IMR-90 (cell line): ENCODE data around the gene ZNF587. TPM values are rescaled to one million over a fixed set of nuclear protein-coding genes. Genes with fewer than 3 reads are reported as not detected.
"Not testable (repeated sequence)": the region's sequence is repeated elsewhere in the genome, so short reads cannot be mapped to it uniquely, and the experiment has no call there.

Source experiments
- ATAC-seq: fragments of 200-7000 bp; cut with Tn5 transposase; 2 replicates; pipeline ENCODE4 v1.9.1; 2020; ENCODE audit warnings: low read depth, mild to moderate bottlenecking, moderate library complexity
- BruUV-seq: library from RNA; stranded (reverse); fragments of 400-500 nt; replicated peaks from 2 replicates; lab custom pipeline; 2021; lab: Mats Ljungman, UMichigan
- CTCF ChIA-PET: fragments of 300-600 bp; formaldehyde crosslinking; extraction: SDS; loops from one replicate; lab custom pipeline; 2021; ENCODE audit warnings: antibody characterized with exemption; lab: Yijun Ruan, JAX
- POLR2A ChIA-PET: fragments of 300-600 bp; sonication (Branson Sonifier 250); formaldehyde crosslinking; loops from one replicate; lab custom pipeline; 2022; ENCODE audit warnings: antibody characterized with exemption; ENCODE audit not compliant: unreplicated experiment; lab: Charles Lee
- DNase-seq: peaks from one replicate; pipeline ENCODE4 v3.0.0; 2013
- H2AFZ ChIP-seq: replicated peaks from 2 replicates; pipeline ENCODE3; 2013; ENCODE audit warnings: low read length, mild to moderate bottlenecking; ENCODE audit not compliant: poor library complexity
- H2AK5ac ChIP-seq: 2 replicates; pipeline ENCODE4 v1.6.1; 2013; ENCODE audit warnings: low read depth, low read length, inconsistent platforms
- H2AK9ac ChIP-seq: replicated peaks from 2 replicates; pipeline ENCODE3; 2013; ENCODE audit warnings: mild to moderate bottlenecking, low read depth, low read length, moderate library complexity; ENCODE audit not compliant: poor library complexity
- H2BK120ac ChIP-seq: 2 replicates; pipeline ENCODE4 v1.6.1; 2013; ENCODE audit warnings: low read depth, low read length, inconsistent platforms
- H2BK15ac ChIP-seq: 3 replicates; pipeline ENCODE4 v1.6.1; 2013; ENCODE audit warnings: low read depth, low read length, inconsistent platforms
- H2BK20ac ChIP-seq: 2 replicates; pipeline ENCODE4 v1.6.1; 2013; ENCODE audit warnings: low read depth, mild to moderate bottlenecking, inconsistent platforms, low read length, moderate library complexity
- H2BK5ac ChIP-seq: 2 replicates; pipeline ENCODE4 v1.6.1; 2013; ENCODE audit warnings: mild to moderate bottlenecking, low read depth, low read length, inconsistent platforms; ENCODE audit not compliant: poor library complexity, severe bottlenecking
- H3K14ac ChIP-seq: replicated peaks from 2 replicates; pipeline ENCODE4 v1.6.1; 2013; ENCODE audit warnings: low read depth, low read length, inconsistent platforms
- H3K18ac ChIP-seq: 2 replicates; pipeline ENCODE4 v1.6.1; 2013; ENCODE audit warnings: low read depth, low read length, control low read depth
- H3K23ac ChIP-seq: 2 replicates; pipeline ENCODE4 v1.6.1; 2013; ENCODE audit warnings: low read depth, low read length, inconsistent platforms
- H3K27ac ChIP-seq: 2 replicates; pipeline ENCODE4 v1.5.1; 2013; ENCODE audit warnings: mild to moderate bottlenecking, control low read depth, low read length; ENCODE audit not compliant: insufficient read depth
- H3K27me3 ChIP-seq: 2 replicates; pipeline ENCODE4 v1.6.1; 2013; ENCODE audit warnings: low read length; ENCODE audit not compliant: control insufficient read depth, insufficient read depth
- H3K36me3 ChIP-seq: 2 replicates; pipeline ENCODE4 v1.6.1; 2013; ENCODE audit warnings: low read length, mixed read lengths; ENCODE audit not compliant: control insufficient read depth, insufficient read depth
- H3K4ac ChIP-seq: 2 replicates; pipeline ENCODE4 v1.6.1; 2013; ENCODE audit warnings: low read depth, low read length, inconsistent platforms
- H3K4me1 ChIP-seq: 2 replicates; pipeline ENCODE4 v1.6.1; 2013; ENCODE audit warnings: low read length, mixed read lengths; ENCODE audit not compliant: control insufficient read depth, insufficient read depth
- H3K4me2 ChIP-seq: 2 replicates; pipeline ENCODE4 v1.6.1; 2013; ENCODE audit warnings: low read depth, mild to moderate bottlenecking, control low read depth, low read length, moderate library complexity
- H3K4me3 ChIP-seq: 2 replicates; pipeline ENCODE4 v1.5.1; 2013; ENCODE audit warnings: low read depth, mild to moderate bottlenecking, control low read depth, low read length, moderate library complexity; ENCODE audit not compliant: insufficient read depth
- H3K56ac ChIP-seq: 2 replicates; pipeline ENCODE4 v1.6.1; 2013; ENCODE audit warnings: low read length, inconsistent platforms; ENCODE audit not compliant: insufficient read depth; ENCODE audit errors: extremely low read depth
- H3K79me1 ChIP-seq, 2 experiments: 2 replicates each; pipeline ENCODE4 v1.6.1; 2013; ENCODE audit warnings: low read length in 2 of 2, inconsistent platforms in 1 of 2, low read depth in 1 of 2
- H3K9ac ChIP-seq: 2 replicates; pipeline ENCODE4 v1.6.1; 2013; ENCODE audit warnings: low read depth, low read length, control low read depth
- H3K9me1 ChIP-seq: 2 replicates; pipeline ENCODE4 v1.6.1; 2013; ENCODE audit warnings: low read length, inconsistent platforms; ENCODE audit not compliant: insufficient read depth
- H3K9me3 ChIP-seq: 2 replicates; pipeline ENCODE4 v1.6.1; 2013; ENCODE audit warnings: low read length; ENCODE audit not compliant: control insufficient read depth, insufficient read depth
- H4K20me1 ChIP-seq: 2 replicates; pipeline ENCODE4 v1.6.1; 2013; ENCODE audit warnings: low read length, inconsistent platforms; ENCODE audit not compliant: insufficient read depth
- H4K5ac ChIP-seq: 2 replicates; pipeline ENCODE4 v1.6.1; 2013; ENCODE audit warnings: mild to moderate bottlenecking, low read depth, low read length, control low read depth
- H4K8ac ChIP-seq, 2 experiments: 2 replicates each; pipeline ENCODE4 v1.6.1; 2013; ENCODE audit warnings: low read depth in 2 of 2, low read length in 2 of 2, control low read depth in 1 of 2, inconsistent platforms in 1 of 2
- H4K91ac ChIP-seq: 2 replicates; pipeline ENCODE4 v1.6.1; 2013; ENCODE audit warnings: low read depth, low read length, inconsistent platforms; ENCODE audit not compliant: insufficient read depth
- MXI1 ChIP-seq: IDR thresholded peaks from 2 replicates; pipeline ENCODE4 v1.6.1; 2012; ENCODE audit warnings: low read depth, mild to moderate bottlenecking, low read length, moderate library complexity, borderline replicate concordance
- POLR2A ChIP-seq: IDR thresholded peaks from 2 replicates; pipeline ENCODE4 v1.6.1; 2012; ENCODE audit warnings: mild to moderate bottlenecking, low read depth, low read length
- WGBS, 2 experiments: methylation state at CpG; one replicate each; pipeline versions ENCODE4 v1.1.5 to v1.1.7; 2013; ENCODE audit warnings: missing lambda C conversion rate in 2 of 2; ENCODE audit not compliant: insufficient read length in 1 of 2; ENCODE audit errors: extremely low coverage in 2 of 2; 5-methylcytosine and 5-hydroxymethylcytosine counted together
- dilution Hi-C: fragments of 300-500 bp; cut with HindIII; formaldehyde crosslinking; loops from one replicate; pipeline ENCODE4 v1.14.3; 2018; ENCODE audit warnings: low sequenced_read_pairs; ENCODE audit not compliant: unreplicated experiment
- in situ Hi-C: fragments of 300-500 bp; cut with MboI; formaldehyde crosslinking; loops from 3 replicates; pipeline ENCODE4 v1.14.3; 2019; ENCODE audit warnings: low sequenced_read_pairs, inconsistent platforms, mixed read lengths
- intact Hi-C: fragments of 100-400 bp; cut with micrococcal nuclease; formaldehyde crosslinking; loops from 2 replicates; pipeline ENCODE4 v1.10.0; 2022
- polyA plus RNA-seq, 3 experiments: library from polyadenylated mRNA; depleted of rRNA; stranded (reverse); fragments of >200 nt; gene quantifications; 2 replicates each; pipeline ENCODE4 v1.2.3, GENCODE V29; 2012; ENCODE audit warnings: low replicate concordance in 1 of 3
- total RNA-seq: library from RNA; depleted of rRNA; stranded (reverse); fragments of >200 nt; gene quantifications from 2 replicates; pipeline ENCODE4 v1.2.3, GENCODE V29; 2012

Gene ZNF587
- total and polyA plus RNA-seq, 2 of the 4 experiments (the other 2 are of a cell fraction), result 14.0 to 43.7 TPM

DNA sequence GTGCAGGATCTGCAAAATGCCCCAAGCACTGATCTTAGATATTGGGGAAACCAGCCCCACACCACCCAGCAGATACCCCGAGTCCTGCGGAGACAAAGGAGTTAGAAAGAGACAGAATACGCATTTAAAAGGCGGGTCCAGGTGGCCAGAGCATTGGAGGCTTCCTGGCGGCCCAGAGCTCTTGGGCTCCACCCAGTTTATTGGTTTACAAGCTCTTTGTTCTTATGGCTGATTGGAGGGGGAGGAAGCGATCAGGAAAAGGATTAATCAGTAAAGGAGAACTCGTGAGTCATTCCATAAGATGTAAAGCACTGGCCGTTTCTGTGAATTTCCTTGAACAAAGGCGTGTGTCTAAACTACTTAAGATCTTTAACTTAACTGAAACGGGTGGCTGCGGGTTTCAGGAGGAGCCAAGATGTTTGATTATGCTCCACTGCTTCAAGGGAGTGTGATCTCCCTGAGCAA is 926 bp downstream of the ZNF587 start:
- WGBS, 2 experiments, result no CpG with 5 or more reads among the region's 11 CpGs
- CTCF ChIA-PET, result no interaction called here
- POLR2A ChIA-PET, result interaction anchor here (0.6 kb wide), 1 partner anchor 57 kb away, joined by 3 read pairs; no protein-coding TSS in a partner anchor

DNA sequence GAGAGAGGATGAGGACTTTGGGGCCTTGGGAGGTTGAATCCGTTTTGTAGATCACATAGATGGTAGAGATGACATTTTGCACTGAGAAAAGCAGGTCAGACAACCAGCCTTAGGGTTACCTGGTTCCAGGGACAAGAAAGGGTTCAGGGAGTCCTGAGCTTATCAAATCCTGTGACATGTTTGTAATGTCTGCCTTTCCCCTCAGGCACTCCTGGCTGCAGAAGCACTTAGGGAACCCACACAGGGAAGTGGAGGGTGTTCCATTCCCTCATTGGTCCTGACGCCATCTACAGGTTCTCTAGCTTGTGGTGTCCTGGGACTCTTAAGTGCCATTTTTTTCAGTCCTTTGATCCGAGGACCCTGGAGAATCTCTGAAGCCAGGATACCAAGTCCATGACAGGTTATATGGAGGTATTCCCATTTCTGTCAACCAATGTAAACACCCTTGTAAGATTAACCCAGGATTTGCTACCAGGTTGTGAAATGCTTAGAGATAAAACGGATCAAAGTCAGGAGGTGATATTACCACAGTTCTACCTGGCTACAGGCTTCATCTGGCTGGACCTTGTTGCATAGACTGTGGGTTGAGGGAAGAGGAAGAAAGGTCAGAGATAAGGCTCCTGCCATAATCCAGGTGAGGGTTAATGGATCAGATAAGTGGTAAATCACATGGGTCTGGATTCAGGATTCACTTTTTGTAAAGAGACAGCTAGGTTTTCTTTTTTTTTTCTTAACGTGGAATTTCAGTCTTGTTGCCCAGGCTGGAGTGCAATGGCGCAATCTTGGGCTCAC is 2.3 kb downstream of the ZNF587 start:
- H3K9me3 ChIP-seq, H2AK5ac ChIP-seq, BruUV-seq, H3K14ac ChIP-seq, H4K8ac ChIP-seq, H3K9ac ChIP-seq, H4K5ac ChIP-seq, H2BK15ac ChIP-seq, H3K4me3 ChIP-seq, CTCF ChIA-PET, H2AK9ac ChIP-seq, H2BK20ac ChIP-seq, dilution Hi-C loops, H3K4me1 ChIP-seq, H2AFZ ChIP-seq, H3K4me2 ChIP-seq, H2BK120ac ChIP-seq, H3K27ac ChIP-seq, H3K9me1 ChIP-seq, H3K56ac ChIP-seq, H4K91ac ChIP-seq, intact Hi-C loops, ATAC-seq, H3K23ac ChIP-seq, H3K18ac ChIP-seq, H3K27me3 ChIP-seq, DNase-seq, H2BK5ac ChIP-seq, H3K4ac ChIP-seq, in situ Hi-C loops: not testable (repeated sequence)
- POLR2A ChIA-PET, result interaction anchor here (0.6 kb wide), 2 partner anchors 33 to 197 kb away, joined by 3 read pairs; no protein-coding TSS in a partner anchor
- Histone ChIP-seq H3K79me1 (peaks cover 9 to 55% of the 10 kb centered on the region in 2 experiments), H3K36me3 (peaks cover 29% of the 10 kb centered on the region), H4K20me1 (peaks cover 20% of the 10 kb centered on the region)
- WGBS, 2 experiments, result no CpG with 5 or more reads among the region's 6 CpGs

More for the DNA sequence above, 926 bp downstream of the ZNF587 start:
- Histone ChIP-seq H3K18ac (no peak overlapping the region), H2BK15ac (no peak overlapping the region), H3K4ac (peak overlapping the region; percentile 86; the same call in 1 of the 2 replicates), H3K4me3 (peak overlapping the region; percentile 79), H4K20me1 (peaks cover 20% of the 10 kb centered on the region), H2BK5ac (no peak overlapping the region), H3K27ac (peak overlapping the region; percentile 64; the same call in 1 of the 2 replicates), H2BK20ac (no peak overlapping the region), H3K9me3 (no peaks in the 10 kb centered on the region), H4K8ac (peak overlapping the region; percentile 22 to 54; a peak in 1 of 4 replicates), H3K4me2 (peak overlapping the region; percentile 89), H3K9ac (peak overlapping the region; percentile 83), H3K4me1 (0 out of 2 replicates have a peak, but pooled peaks cover 1% of the 10 kb centered on the region), H2AFZ (no peak overlapping the region), H3K23ac (peak overlapping the region; percentile 86), H2AK9ac (peak overlapping the region; percentile 81), H4K5ac (no peak overlapping the region), H3K56ac (no peak overlapping the region), H3K27me3 (no peaks in the 10 kb centered on the region), H3K9me1 (no peaks in the 10 kb centered on the region), H4K91ac (peak overlapping the region; percentile 56; the same call in 1 of the 2 replicates), H3K14ac (peak overlapping the region; percentile 81; the same call in 1 of the 2 replicates), H3K79me1 (peaks cover 12 to 60% of the 10 kb centered on the region in 2 experiments), H3K36me3 (peaks cover 21% of the 10 kb centered on the region), H2AK5ac (peak overlapping the region; percentile 32), H2BK120ac (no peak overlapping the region)
- 0 out of 2 replicates have a peak, but pooled peaks have one; percentile 8 for TF ChIP-seq MXI1
- no peak for TF ChIP-seq POLR2A
- BruUV-seq, result no TSS peak
- intact Hi-C loops (no loop called here), dilution Hi-C loops (no loop called here), in situ Hi-C loops (no loop called here)
- peak; percentile 31 for DNase-seq
- ATAC-seq, result no peak
